Inferior parietal cortex (tissue), 1 donor: Measurements from ENCODE around the gene FGF18.
A peak's percentile ranks its signal among the peaks of the same experiment; 100 is the strongest.

Experiments
- DNase-seq: peaks from one replicate; pipeline ENCODE4 v3.0.0-alpha.2; 2016; ENCODE audit errors: extremely low spot score

The FGF18 gene

GRCh38 chr5:171441246-171441791, 21.9 kb downstream of the FGF18 start:
- no peak for DNase-seq

- DNase-seq: no peak
Observed at GRCh38 chr5:171442287-171443042, 23.0 kb downstream of the FGF18 start.

- DNase-seq: no peak
Observed at GRCh38 chr5:171444582-171444981, 25.1 kb downstream of the FGF18 start.

DNA sequence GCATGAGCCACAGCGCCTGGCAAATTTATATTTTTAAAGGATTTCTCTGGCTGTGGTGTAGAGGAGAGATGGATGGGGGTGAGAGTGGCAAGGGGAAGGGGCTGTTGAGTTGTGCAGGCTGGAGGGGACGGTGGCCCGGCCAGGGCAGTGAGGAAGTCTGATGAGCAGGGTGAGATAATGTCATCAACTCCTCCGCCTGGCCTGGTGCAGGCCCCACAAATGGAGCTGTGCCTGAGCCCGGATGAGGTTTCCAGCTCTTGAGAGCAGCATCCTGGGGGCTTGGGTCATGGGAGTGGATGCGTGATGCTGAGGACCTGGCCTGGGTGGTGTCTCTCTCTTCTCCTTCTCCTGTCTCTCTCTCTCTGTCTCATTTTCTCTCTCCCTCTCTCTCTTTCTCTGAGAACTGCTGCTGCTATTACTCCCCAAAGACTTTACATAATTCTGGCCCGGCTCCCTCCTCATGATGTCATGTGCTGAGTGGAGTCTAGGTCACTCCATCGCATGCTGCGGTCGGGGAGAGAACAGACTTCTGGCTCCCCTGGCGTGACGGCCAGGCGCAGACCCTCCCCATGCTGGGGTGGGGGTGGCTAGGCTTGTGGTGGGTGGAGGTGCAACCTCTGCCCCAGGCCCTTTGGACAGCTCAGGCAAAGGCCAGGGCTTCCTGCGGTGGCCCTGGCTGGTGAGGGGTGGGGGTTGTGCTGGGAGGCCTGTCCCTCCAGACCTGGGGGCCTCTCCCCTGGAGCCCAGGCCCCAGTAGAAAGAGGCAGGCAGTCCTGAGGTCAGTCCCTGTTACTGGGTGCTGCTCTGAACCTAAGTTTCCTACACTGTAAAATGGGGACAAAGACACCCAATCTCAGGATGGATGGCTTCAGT, 26.4 kb downstream of the FGF18 start:
- DNase-seq: peak; percentile 17

DNA sequence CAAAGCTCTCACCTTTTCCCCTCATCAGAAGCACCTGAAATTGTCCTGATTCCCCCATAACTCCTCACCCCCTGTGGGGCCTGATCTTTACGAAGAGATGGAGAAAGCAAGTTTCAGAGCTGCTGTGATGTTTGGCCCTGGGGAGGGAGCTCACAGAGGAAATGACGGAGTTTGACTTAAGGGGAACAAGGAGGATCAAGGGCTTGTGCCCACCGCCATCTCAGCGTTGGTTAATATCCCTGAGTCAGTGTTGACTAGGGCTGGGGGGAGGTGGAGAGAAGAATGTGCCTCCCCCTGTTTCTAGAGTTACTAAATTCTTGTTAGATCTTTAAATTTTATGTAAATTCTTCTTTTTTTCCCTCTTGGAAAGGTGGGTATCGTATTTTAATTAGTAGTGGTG, 27.8 kb downstream of the FGF18 start:
- no peak for DNase-seq

GRCh38 chr5:171449426-171449825, 30.0 kb downstream of the FGF18 start:
- DNase-seq: no peak

DNA sequence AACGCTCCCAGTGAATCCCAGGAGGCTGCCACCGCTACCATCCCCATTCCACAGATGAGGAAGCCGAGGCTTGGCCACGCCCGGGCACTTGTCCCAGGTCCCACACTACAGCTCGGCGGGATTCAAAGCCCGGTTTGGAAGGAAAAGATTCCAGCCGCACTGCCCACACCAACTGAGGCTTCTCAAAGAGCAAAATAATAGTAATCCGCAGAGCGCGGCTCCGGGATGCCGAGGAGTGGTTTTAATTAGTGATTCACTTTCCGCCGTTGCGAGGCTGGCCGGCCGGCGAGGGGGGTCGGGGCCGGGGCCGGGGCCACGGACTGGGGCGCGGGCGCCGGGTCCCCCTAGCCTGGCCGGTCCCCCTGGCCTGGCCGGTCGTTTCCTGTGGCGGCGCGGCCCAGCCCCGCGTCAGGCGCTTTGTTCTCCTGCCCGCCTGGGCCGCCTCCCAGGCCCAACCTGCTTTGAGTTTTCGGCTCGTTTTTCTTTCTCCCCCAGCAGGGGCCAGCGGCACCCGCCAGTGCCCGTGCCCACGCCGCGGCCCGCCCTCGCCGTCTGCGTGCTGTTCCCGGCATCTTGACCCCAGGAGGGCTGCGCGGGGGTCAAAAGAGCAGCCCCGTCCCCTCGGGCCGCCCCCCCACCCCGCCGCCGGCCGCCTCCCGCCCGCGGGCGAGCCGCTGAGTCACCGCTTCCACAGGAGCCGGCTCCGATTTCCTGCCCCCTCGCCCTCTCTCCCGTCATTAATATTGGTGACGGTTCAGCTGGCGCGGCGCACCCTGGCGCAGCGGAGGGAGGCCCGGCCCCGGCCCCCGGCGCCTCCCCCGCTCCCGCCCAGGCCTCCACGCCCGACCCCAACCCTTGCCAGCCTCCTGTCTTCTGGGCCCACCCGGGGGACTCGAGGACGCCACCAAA, 31.2 kb downstream of the FGF18 start:
- no peak for DNase-seq

- no peak for DNase-seq
Observed at GRCh38 chr5:171451421-171451820, 32.0 kb downstream of the FGF18 start.

GRCh38 chr5:171453056-171453725, 33.7 kb downstream of the FGF18 start:
- DNase-seq: no peak

GRCh38 chr5:171453988-171454387, 34.5 kb downstream of the FGF18 start:
- no peak for DNase-seq

GRCh38 chr5:171454549-171454948, 35.1 kb downstream of the FGF18 start:
- DNase-seq: no peak

- no peak for DNase-seq
Observed at GRCh38 chr5:171455522-171455921, 36.1 kb downstream of the FGF18 start.

DNA sequence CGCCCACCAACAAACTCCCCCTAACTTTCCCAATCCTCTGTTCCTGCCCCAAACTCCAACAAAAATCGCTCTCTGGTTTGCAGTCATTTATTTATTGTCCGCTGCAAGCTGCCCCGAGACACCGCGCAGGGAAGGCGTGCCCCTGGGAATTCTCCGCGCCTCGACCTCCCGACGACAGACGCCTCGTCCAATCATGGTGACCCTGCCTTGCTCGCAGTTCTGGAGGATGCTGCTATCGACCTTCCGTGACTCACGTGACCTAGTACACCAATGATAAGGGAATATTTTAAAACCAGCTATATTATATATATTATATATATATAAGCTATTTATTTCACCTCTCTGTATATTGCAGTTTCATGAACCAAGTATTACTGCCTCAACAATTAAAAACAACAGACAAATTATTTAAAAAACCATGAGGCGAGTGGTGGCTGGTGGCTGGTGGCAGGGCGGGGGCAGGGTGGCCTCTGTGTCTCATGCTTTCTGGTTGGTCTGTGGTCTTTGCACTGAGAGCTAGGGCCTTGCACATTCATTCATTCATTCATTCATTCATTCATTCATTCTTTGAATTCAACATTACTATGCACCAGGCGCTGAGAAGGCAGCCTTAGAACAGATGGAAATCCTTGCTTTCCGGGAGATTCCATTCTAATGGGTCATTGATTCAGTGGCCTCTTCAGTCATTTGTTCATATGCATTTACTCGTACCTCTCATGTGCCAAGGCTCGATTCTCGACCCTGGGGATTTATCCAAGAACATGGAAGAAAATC, 37.9 kb downstream of the FGF18 start:
- DNase-seq: no peak

GRCh38 chr5:171459839-171460238, 40.4 kb downstream of the FGF18 start:
- no peak for DNase-seq

DNA sequence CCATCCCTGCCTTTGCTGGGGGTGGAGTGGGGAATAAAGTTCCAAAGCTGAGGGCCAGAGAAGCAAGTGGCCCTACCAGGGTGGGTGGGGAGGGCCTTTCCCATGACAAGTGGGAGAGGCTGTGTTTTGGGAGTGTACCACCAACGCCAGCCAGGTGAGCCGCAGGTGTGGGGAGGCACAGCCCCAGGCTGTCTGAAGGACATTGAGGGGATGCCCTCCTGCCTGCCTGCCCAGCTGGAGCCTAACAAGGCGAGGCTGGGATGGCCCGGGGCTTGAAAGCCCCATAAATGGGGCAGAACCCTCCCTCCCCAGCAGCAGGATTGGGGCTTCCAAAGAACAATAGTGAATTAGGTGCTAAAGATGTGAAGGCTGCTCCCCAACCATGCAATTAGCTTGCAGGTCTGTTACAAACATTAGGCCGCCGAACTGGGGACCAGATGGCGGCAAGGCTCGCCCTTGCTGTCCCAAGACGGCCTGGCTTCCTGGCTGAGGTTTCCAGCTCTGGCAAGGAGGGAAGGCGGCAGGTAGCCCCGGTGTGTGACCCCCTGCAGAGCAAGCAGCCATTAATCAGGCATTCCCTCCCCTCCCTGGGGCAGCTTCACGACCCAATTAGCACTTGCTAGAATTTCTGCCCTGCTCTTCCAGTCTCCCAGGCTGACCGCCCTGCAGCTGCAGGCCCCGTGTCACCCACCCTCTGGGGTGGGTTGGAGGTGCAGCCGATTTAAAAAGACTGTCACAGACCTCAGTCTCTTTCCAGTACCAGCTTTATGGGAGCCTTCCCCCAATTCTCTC, 42.9 kb downstream of the FGF18 start:
- no peak for DNase-seq

DNA sequence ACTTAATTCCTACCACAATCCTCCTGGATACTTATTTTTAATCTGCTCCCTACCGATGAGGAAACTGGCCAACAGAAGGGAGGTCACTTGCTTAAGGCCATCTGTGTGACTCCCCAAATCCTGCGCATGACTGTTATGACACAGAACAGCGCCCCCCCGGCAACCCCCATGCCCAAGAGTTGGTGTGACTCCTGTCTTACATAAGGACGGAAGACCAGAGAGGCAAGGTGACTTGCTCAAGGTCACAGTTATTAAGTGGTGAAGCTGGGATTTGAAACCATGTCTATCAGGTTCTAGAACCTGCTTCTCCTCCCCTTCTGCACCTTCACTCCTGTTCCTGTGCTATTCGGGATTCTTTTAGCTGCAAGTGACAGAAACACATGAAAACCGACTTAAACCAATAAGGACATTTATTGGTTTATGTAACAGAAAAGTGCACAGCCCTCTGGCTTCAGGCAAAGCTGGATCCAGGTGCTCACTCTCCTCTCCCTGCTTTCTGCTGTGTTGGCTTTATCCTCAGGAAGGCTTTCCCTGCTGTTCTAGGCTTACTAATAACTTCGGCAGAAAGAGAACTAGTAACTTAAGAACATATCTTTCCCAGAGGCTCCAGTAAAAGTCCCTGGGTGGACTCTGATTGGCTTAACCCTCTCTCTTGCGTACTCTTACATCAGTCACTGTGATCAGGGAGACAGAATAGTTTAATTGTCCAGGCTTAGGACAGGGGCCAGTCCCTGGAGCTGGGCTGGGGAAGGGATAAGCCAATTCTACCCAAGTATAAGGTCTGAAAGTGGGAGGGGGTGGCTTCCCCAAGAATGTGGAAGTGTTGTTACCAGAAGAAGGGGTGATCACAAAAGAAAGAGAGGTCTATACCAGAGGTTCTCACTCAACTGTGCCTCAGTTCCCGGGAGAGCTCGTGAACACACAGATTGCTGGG, 43.7 kb downstream of the FGF18 start:
- no peak for DNase-seq

GRCh38 chr5:171463862-171464229, 44.4 kb downstream of the FGF18 start:
- no peak for DNase-seq

GRCh38 chr5:171464829-171465228, 45.4 kb downstream of the FGF18 start:
- no peak for DNase-seq
